LNCaP clone FGC (cell line): ENCODE data around the gene ARMH3.

ENCODE experiments used
- DNase-seq: peaks from one replicate; pipeline ENCODE4 v3.0.0-alpha.2; 2011; ENCODE audit warnings: low read depth
- H3K4me3 ChIP-seq: 2 replicates; pipeline ENCODE4 v1.5.1; 2011; ENCODE audit warnings: mild to moderate bottlenecking, low read depth, low read length, control low read depth
- CTCF ChIP-seq: IDR thresholded peaks from 2 replicates; pipeline ENCODE4 v1.5.1; 2012; ENCODE audit warnings: mild to moderate bottlenecking; ENCODE audit not compliant: control insufficient read depth, insufficient read depth; ENCODE audit errors: extremely low read depth

ARMH3 gene

GRCh38 chr10:101933976-101934375, 122.0 kb downstream of the ARMH3 start:
- no peak overlapping the region for H3K4me3 ChIP-seq
- no peak for DNase-seq
- TF ChIP-seq CTCF = no peak

- H3K4me3 ChIP-seq = no peak overlapping the region
- no peak for TF ChIP-seq CTCF
- DNase-seq = no peak
These were observed 123.8 kb downstream of the ARMH3 start for GRCh38 chr10:101932183-101932582.

- H3K4me3 ChIP-seq = no peak overlapping the region
- DNase-seq = no peak
- no peak for TF ChIP-seq CTCF
These were observed 130.9 kb downstream of the ARMH3 start for GRCh38 chr10:101925027-101925426.

- H3K4me3 ChIP-seq = no peak overlapping the region
- TF ChIP-seq CTCF = no peak
- DNase-seq = no peak
These were observed 132.7 kb downstream of the ARMH3 start for GRCh38 chr10:101923256-101923655.

- no peak for DNase-seq
- TF ChIP-seq CTCF = no peak
- H3K4me3 ChIP-seq = no peak overlapping the region
These were observed 133.1 kb downstream of the ARMH3 start for GRCh38 chr10:101922846-101923245.

- no peak overlapping the region for H3K4me3 ChIP-seq
- no peak for DNase-seq
- no peak for TF ChIP-seq CTCF
These were observed 135.4 kb downstream of the ARMH3 start for GRCh38 chr10:101920546-101920945.

GRCh38 chr10:101919026-101919770, 136.8 kb downstream of the ARMH3 start:
- no peak overlapping the region for H3K4me3 ChIP-seq
- TF ChIP-seq CTCF = no peak

More at GRCh38 chr10:101919026-101919770, 136.8 kb downstream of the ARMH3 start:
- no peak for DNase-seq
